Heart right ventricle (tissue), 16 donors: Measurements from ENCODE around the gene FIBCD1. TPM values are rescaled to one million over a fixed set of nuclear protein-coding genes. Genes with fewer than 3 reads are reported as not detected.

Experiments
- ATAC-seq, 8 donors: fragments of 200-7000 bp; cut with Tn5 transposase; one replicate each; pipeline ENCODE4 v1.9.1; 2020; ENCODE audit warnings: mild to moderate bottlenecking in 8 of 8, moderate library complexity in 8 of 8, moderate number of reproducible peaks in 1 of 8
- DNase-seq, 2 donors: peaks; one replicate each; pipeline ENCODE4 v3.0.0-alpha.2; 2020
- H3K27ac ChIP-seq, 10 donors: fragments of 200-600 bp; sonication (generic) in 2 of 10; one replicate each; pipeline versions ENCODE4 v1.5.0 to v1.8.0; 2020 to 2022; ENCODE audit warnings: mild to moderate bottlenecking in 3 of 10
- H3K27me3 ChIP-seq, 7 donors: fragments of 200-600 bp; one replicate each; pipeline ENCODE4 v1.8.0; 2021 to 2022; ENCODE audit warnings: mild to moderate bottlenecking in 2 of 7
- H3K36me3 ChIP-seq, 9 donors: fragments of 200-600 bp; sonication (generic) in 1 of 9; one replicate each; pipeline versions ENCODE4 v1.5.0 to v1.8.0; 2020 to 2022; ENCODE audit warnings: mild to moderate bottlenecking in 2 of 9
- H3K4me1 ChIP-seq, 9 donors: fragments of 200-600 bp; sonication (generic) in 1 of 9; one replicate each; pipeline versions ENCODE4 v1.5.0 to v1.8.0; 2020 to 2022; ENCODE audit warnings: mild to moderate bottlenecking in 4 of 9
- H3K4me3 ChIP-seq, 10 donors: fragments of 200-600 bp; sonication (generic) in 2 of 10; one replicate each; pipeline versions ENCODE4 v1.5.0 to v1.8.0; 2020 to 2022; ENCODE audit warnings: mild to moderate bottlenecking in 7 of 10, moderate library complexity in 2 of 10
- H3K9me3 ChIP-seq, 11 donors: fragments of 200-600 bp in 10 of 11; sonication (generic) in 2 of 11; one replicate each; pipeline versions ENCODE4 v1.5.0 to v1.8.0; 2013 to 2022; ENCODE audit warnings: mild to moderate bottlenecking in 2 of 11, control low read depth in 1 of 11, moderate library complexity in 1 of 11
- CTCF ChIP-seq, 9 donors: fragments of 200-600 bp; sonication (generic) in 2 of 9; IDR thresholded peaks; one replicate each; pipeline versions ENCODE4 v1.5.0 to v1.8.0; 2021 to 2022; ENCODE audit warnings: antibody characterized with exemption in 9 of 9, mild to moderate bottlenecking in 5 of 9, moderate library complexity in 1 of 9
- WGBS, 2 donors: extraction: QIAGEN DNeasy Blood & Tissue Kit; methylation state at CpG; one replicate each; pipeline ENCODE4 v1.1.7; 2013; ENCODE audit warnings: inconsistent platforms in 1 of 2; 5-methylcytosine and 5-hydroxymethylcytosine counted together
- intact Hi-C, 10 donors: fragments of 100-400 bp; cut with DNase I; formaldehyde crosslinking; loops; one replicate each; pipeline versions ENCODE4 v1.11.1 to v1.14.2; 2022
- polyA plus RNA-seq, 2 donors: library from polyadenylated mRNA; stranded (reverse); fragments of 200-250 nt; gene quantifications; one replicate each; pipeline ENCODE4 v1.2.3, GENCODE V29; 2013
- total RNA-seq, 10 donors: library from RNA; stranded (reverse); fragmentation: NEBNext Ultra II Directional in 3 of 10; extraction: Animal tissue kit (Norgen Biotek cat#: 25700) in 3 of 10; gene quantifications; one replicate each; pipeline versions ENCODE4 v1.2.1 to v1.2.4, GENCODE V29; 2021 to 2023
- donor health status: Arrhythmogenic right ventricular cardiomyopathy.
- donor health status: ischemic (EF 13 %, LVEDD 7.1; RV severe dilation, severe dysfunction).
- donor health status: healthy with polysubstance abuse.
- donor health status: DM: no; HTN: yes; CAD: no.
- donor health status: DM: no; HTN: no; CAD: no.
- donor health status: ischemic (EF 25% LVEDD 6.9; RV normal size, moderate dysfunction).
- donor health status: ischemic (EF 25% LVEDD 5.7; RV mildly dilated, moderate dysfunction).
- donor health status: healthy.
- donor health status: DM: yes; HTN: yes; CAD: no.
- donor health status: Ischemic cardiomyopathy.
- donor health status: ischemic (EF 35%, LVEDD 5.7; RV mildly dilated, moderate dysfunction).
- donor health status: nonischemic (EF 11% LVEDD 7.7; RV severe dilation, severe dysfunction).
- donor health status: DM: yes; HTN: yes; CAD: no.
- donor health status: PGD.
- donor health status: ischemic (EF 29% LVEDD 5.4; RV normal size, mild dysfunction).
- donor health status: nonischemic (EF 23%, LVEDD 6.1; RV moderate dilation, normal function).

The FIBCD1 gene
- total and polyA plus RNA-seq, 12 donors: 0.16 to 5.8 (median 1.2) TPM

- no peak for DNase-seq
- peaks cover 0 to 43% (median 31%) of the 10 kb centered on the region in 7 donors for H3K27me3 ChIP-seq
- WGBS, 2 donors: 64 to 65% methylated on average over 25 of the region's 25 CpGs
- no peak overlapping the region for H3K4me3 ChIP-seq
- no peaks in the 10 kb centered on the region for H3K9me3 ChIP-seq
- ATAC-seq: no peak
- intact Hi-C loops: no loop called here
- no peak overlapping the region for H3K27ac ChIP-seq
- no peak for TF ChIP-seq CTCF (IDR thresholded peaks at IDR 0.05)
- H3K4me1 ChIP-seq: peaks cover 0 to 22% (median 12%) of the 10 kb centered on the region in 9 donors
- no peaks in the 10 kb centered on the region for H3K36me3 ChIP-seq
Observed at GRCh38 chr9:130899051-130899748, 39.8 kb downstream of the FIBCD1 start.

GRCh38 chr9:130898552-130898852 is 40.5 kb downstream of the FIBCD1 start:
- intact Hi-C loops: no loop called here
- ATAC-seq: no peak
- H3K4me1 ChIP-seq: peaks cover 4 to 29% (median 16%) of the 10 kb centered on the region in 9 donors
- H3K27ac ChIP-seq: no peak overlapping the region
- no peak overlapping the region for H3K4me3 ChIP-seq
- H3K9me3 ChIP-seq: no peaks in the 10 kb centered on the region
- DNase-seq: no peak
- 63 to 77% methylated on average over 4 of the region's 4 CpGs for WGBS, 2 donors
- H3K27me3 ChIP-seq: peaks cover 0 to 40% (median 27%) of the 10 kb centered on the region in 7 donors
- no peak for TF ChIP-seq CTCF (IDR thresholded peaks at IDR 0.05)
- peaks cover 0 to 3% (median 0%) of the 10 kb centered on the region in 9 donors for H3K36me3 ChIP-seq

DNA sequence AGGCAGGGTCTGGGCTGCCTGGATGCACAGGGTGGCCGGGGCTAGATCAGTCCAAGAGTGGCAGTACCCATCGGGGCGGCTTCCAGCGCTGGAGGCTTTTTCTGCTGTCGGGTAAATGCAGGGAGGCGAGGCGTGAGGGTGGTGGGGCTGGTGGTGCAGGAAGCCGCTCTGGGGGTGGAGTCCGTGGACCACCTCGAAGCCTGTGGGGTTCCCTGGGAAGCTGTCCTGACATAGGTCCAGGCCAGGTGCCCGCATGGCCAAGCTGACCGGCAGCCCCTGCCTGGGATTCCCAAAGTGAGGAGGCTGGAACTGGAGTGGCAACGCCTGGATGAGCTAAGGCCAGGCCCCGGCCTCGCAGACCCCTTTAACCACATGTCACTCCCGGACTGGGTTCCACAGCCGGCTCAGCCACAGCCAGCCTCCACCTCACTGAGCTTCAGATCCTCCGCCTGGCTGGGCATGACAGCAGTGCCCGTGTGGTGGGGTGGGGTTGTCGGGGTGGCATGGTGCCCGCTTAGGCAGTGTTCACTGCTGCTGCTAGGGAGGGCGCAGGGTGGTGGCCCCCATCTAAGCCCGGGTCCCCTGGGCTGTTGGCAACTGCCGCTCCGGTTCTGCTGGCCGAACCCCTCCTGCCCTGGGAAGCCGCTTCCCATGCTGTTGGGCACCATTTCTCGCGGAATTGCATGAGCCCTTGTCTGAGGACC is 41.0 kb downstream of the FIBCD1 start:
- Histone ChIP-seq H3K9me3 (no peaks in the 10 kb centered on the region), H3K27ac (no peak overlapping the region), H3K27me3 (peaks cover 0 to 40% (median 22%) of the 10 kb centered on the region in 7 donors), H3K36me3 (peaks cover 0 to 8% (median 0%) of the 10 kb centered on the region in 9 donors), H3K4me1 (peaks cover 4 to 33% (median 16%) of the 10 kb centered on the region in 9 donors), H3K4me3 (no peak overlapping the region)
- DNase-seq: no peak
- no peak for TF ChIP-seq CTCF (IDR thresholded peaks at IDR 0.05)
- no peak for ATAC-seq
- intact Hi-C loops: no loop called here
- 81% methylated on average over 29 of the region's 29 CpGs for WGBS, 2 donors

GRCh38 chr9:130897105-130897751 is 41.8 kb downstream of the FIBCD1 start:
- no peak for DNase-seq
- Histone ChIP-seq H3K36me3 (peaks cover 0 to 16% (median 0%) of the 10 kb centered on the region in 9 donors), H3K27me3 (peaks cover 0 to 33% (median 14%) of the 10 kb centered on the region in 7 donors), H3K4me3 (no peak overlapping the region), H3K9me3 (no peaks in the 10 kb centered on the region), H3K4me1 (peaks cover 4 to 40% (median 17%) of the 10 kb centered on the region in 9 donors), H3K27ac (no peak overlapping the region)
- WGBS, 2 donors: 83 to 84% methylated on average over 16 of the region's 16 CpGs
- no peak for TF ChIP-seq CTCF (IDR thresholded peaks at IDR 0.05)
- ATAC-seq: no peak
- intact Hi-C loops: no loop called here
